Upper lobe of left lung (tissue), 4 donors: Measurements from ENCODE around the gene VEGFB.
A peak's percentile ranks its signal among the peaks of the same experiment; 100 is the strongest.

ENCODE experiments used
- POLR2AphosphoS5 ChIP-seq, 2 donors: sonication (generic); formaldehyde crosslinking; IDR thresholded peaks; one replicate each; pipeline ENCODE4 v1.5.1; 2017; ENCODE audit warnings: antibody characterized with exemption in 2 of 2
- TF ChIP-seq, protein P1 (sequence below), 6 experiments: fragments of 450-650 bp in 4 of 6; fragments of 200-600 bp in 2 of 6; sonication (generic) in 2 of 6; IDR thresholded peaks; one replicate each; pipeline ENCODE4 v1.5.1; 2016 to 2019; ENCODE audit warnings: antibody characterized with exemption in 6 of 6

DNA sequence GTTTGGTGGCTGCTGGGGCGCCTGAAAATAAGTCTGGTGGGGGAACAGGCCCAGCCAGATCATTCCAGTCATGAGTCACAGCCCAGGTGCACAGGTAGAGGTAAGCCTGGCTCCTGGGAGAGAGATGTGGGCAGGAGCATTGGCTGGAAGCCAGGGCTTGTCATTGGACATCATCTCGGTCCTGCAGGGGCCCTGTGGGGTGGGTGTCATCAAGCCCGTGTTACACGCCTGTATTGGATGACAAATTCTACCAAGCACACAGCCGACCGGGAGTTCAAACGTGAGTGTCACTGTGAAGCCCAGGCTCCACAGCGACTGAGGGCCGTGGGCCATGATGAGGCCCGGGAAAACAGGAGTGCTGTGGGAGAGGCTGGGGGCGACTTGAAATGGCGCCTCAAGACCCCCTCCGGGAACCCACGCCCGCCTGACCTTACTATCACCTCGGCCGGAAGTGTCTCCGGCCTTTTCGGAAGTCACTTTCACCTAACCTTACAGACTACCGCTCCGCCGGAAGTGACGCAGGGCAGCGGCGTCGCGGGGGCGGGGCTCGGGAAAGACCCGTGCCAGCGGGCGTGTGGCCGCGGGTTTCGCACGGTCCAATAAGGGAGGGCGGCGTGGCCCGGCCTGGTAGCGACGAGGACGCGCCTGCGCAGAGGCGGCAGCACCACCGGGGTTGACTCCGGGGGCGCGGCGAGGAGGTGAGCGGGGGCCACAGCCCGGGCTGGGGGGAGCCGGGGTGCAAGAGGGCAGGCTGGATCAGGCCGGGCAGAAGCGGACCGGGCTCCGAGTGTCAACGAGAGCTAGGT is 6.3 kb downstream of the VEGFB start, which contains the start of gene FKBP2:
- TF ChIP-seq, protein P1, sequence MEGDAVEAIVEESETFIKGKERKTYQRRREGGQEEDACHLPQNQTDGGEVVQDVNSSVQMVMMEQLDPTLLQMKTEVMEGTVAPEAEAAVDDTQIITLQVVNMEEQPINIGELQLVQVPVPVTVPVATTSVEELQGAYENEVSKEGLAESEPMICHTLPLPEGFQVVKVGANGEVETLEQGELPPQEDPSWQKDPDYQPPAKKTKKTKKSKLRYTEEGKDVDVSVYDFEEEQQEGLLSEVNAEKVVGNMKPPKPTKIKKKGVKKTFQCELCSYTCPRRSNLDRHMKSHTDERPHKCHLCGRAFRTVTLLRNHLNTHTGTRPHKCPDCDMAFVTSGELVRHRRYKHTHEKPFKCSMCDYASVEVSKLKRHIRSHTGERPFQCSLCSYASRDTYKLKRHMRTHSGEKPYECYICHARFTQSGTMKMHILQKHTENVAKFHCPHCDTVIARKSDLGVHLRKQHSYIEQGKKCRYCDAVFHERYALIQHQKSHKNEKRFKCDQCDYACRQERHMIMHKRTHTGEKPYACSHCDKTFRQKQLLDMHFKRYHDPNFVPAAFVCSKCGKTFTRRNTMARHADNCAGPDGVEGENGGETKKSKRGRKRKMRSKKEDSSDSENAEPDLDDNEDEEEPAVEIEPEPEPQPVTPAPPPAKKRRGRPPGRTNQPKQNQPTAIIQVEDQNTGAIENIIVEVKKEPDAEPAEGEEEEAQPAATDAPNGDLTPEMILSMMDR (IDR thresholded peaks at IDR 0.05), result peak in 2 of 6 experiments; percentile 8 to 45
- peak; percentile 96 to 97 for TF ChIP-seq POLR2AphosphoS5 (IDR thresholded peaks at IDR 0.05)
